Tibial nerve (tissue), 4 donors: ENCODE measurements around the gene GALNT6. TPM values are rescaled to one million over a fixed set of nuclear protein-coding genes. Genes with fewer than 3 reads are reported as not detected.

Source experiments
- DNase-seq, 2 donors: peaks; one replicate each; pipeline ENCODE4 v3.0.0-alpha.2; 2019; ENCODE audit warnings: low spot score in 2 of 2
- H3K27ac ChIP-seq, 4 donors: fragments of 200-600 bp; sonication (generic) in 3 of 4; one replicate each; pipeline ENCODE4 v1.5.1; 2017 to 2019; ENCODE audit warnings: mild to moderate bottlenecking in 1 of 4
- H3K27me3 ChIP-seq, 2 donors: fragments of 200-600 bp; sonication (generic) in 1 of 2; one replicate each; pipeline versions ENCODE4 v1.5.1 to v1.6.0; 2017 to 2019
- H3K36me3 ChIP-seq, 3 donors: fragments of 200-600 bp; sonication (generic); one replicate each; pipeline ENCODE4 v1.5.1; 2018 to 2019
- H3K4me1 ChIP-seq, 4 donors: fragments of 200-600 bp; sonication (generic) in 3 of 4; one replicate each; pipeline ENCODE4 v1.5.1; 2017 to 2019
- H3K4me3 ChIP-seq, 4 donors: fragments of 200-600 bp; sonication (generic) in 3 of 4; one replicate each; pipeline ENCODE4 v1.5.1; 2017 to 2019; ENCODE audit warnings: mild to moderate bottlenecking in 1 of 4, moderate library complexity in 1 of 4
- H3K9me3 ChIP-seq, 4 donors: fragments of 200-600 bp; sonication (generic) in 3 of 4; one replicate each; pipeline ENCODE4 v1.5.1; 2017 to 2019
- CTCF ChIP-seq, 5 experiments: fragments of 200-600 bp in 3 of 5; fragments of 450-650 bp in 2 of 5; sonication (generic) in 3 of 5; IDR thresholded peaks; one replicate each; pipeline ENCODE4 v1.5.1; 2016 to 2019; ENCODE audit warnings: antibody characterized with exemption in 5 of 5, mild to moderate bottlenecking in 3 of 5, moderate library complexity in 2 of 5
- EP300 ChIP-seq, 2 donors: sonication (generic); formaldehyde crosslinking; IDR thresholded peaks; one replicate each; pipeline ENCODE4 v1.6.1; 2017; ENCODE audit warnings: antibody characterized with exemption in 2 of 2, mild to moderate bottlenecking in 1 of 2
- POLR2A ChIP-seq, 2 donors: fragments of 450-650 bp; IDR thresholded peaks; one replicate each; pipeline ENCODE4 v1.6.1; 2017; ENCODE audit warnings: antibody characterized with exemption in 2 of 2, mild to moderate bottlenecking in 2 of 2, moderate library complexity in 2 of 2
- WGBS, 2 donors: methylation state at CpG; one replicate each; pipeline ENCODE4 v1.1.5; 2018; 5-methylcytosine and 5-hydroxymethylcytosine counted together
- total RNA-seq, 4 donors: library from RNA; depleted of rRNA; stranded (reverse); fragments of >200 nt; gene quantifications; one replicate each; pipeline ENCODE4 v1.1.0, GENCODE V29; 2016

The GALNT6 gene
- total RNA-seq, 4 donors from 2014 or later: 1.0 to 6.3 (median 4.3) TPM

GRCh38 chr12:51413791-51414190 lies 22.6 kb upstream of the GALNT6 start:
- Histone ChIP-seq H3K4me3 (no peak overlapping the region), H3K4me1 (no peaks in the 10 kb centered on the region), H3K36me3 (no peaks in the 10 kb centered on the region), H3K27me3 (no peaks in the 10 kb centered on the region), H3K9me3 (no peaks in the 10 kb centered on the region), H3K27ac (no peak overlapping the region)
- WGBS, 2 donors: 79 to 88% methylated on average over 3 of the region's 3 CpGs
- DNase-seq: no peak
- no peak for TF ChIP-seq CTCF (IDR thresholded peaks at IDR 0.05)
- no peak for TF ChIP-seq POLR2A (IDR thresholded peaks at IDR 0.05)
- TF ChIP-seq EP300 (IDR thresholded peaks at IDR 0.05): no peak

GRCh38 chr12:51413149-51413548 lies 21.9 kb upstream of the GALNT6 start:
- H3K36me3 ChIP-seq: no peaks in the 10 kb centered on the region
- no peak for DNase-seq
- no peak for TF ChIP-seq CTCF (IDR thresholded peaks at IDR 0.05)
- TF ChIP-seq EP300 (IDR thresholded peaks at IDR 0.05): no peak
- TF ChIP-seq POLR2A (IDR thresholded peaks at IDR 0.05): no peak
- no peak overlapping the region for H3K4me3 ChIP-seq
- no peak overlapping the region for H3K27ac ChIP-seq
- H3K4me1 ChIP-seq: no peaks in the 10 kb centered on the region
- no peaks in the 10 kb centered on the region for H3K27me3 ChIP-seq
- no peaks in the 10 kb centered on the region for H3K9me3 ChIP-seq

- Histone ChIP-seq H3K27ac (no peak overlapping the region), H3K9me3 (no peaks in the 10 kb centered on the region), H3K4me3 (no peak overlapping the region), H3K36me3 (no peaks in the 10 kb centered on the region), H3K27me3 (no peaks in the 10 kb centered on the region), H3K4me1 (no peaks in the 10 kb centered on the region)
- 74 to 75% methylated on average over 8 of the region's 8 CpGs for WGBS, 2 donors
- DNase-seq: no peak
- no peak for TF ChIP-seq EP300 (IDR thresholded peaks at IDR 0.05)
- TF ChIP-seq CTCF (IDR thresholded peaks at IDR 0.05): no peak
- no peak for TF ChIP-seq POLR2A (IDR thresholded peaks at IDR 0.05)
Measured at GRCh38 chr12:51409846-51410245, 18.6 kb upstream of the GALNT6 start.

GRCh38 chr12:51407604-51408003 lies 16.4 kb upstream of the GALNT6 start:
- Histone ChIP-seq H3K4me3 (no peak overlapping the region), H3K36me3 (no peaks in the 10 kb centered on the region), H3K27me3 (no peaks in the 10 kb centered on the region), H3K27ac (no peak overlapping the region), H3K4me1 (no peaks in the 10 kb centered on the region), H3K9me3 (no peaks in the 10 kb centered on the region)
- 60 to 65% methylated on average over 4 of the region's 4 CpGs for WGBS, 2 donors
- DNase-seq: no peak
- TF ChIP-seq EP300 (IDR thresholded peaks at IDR 0.05) (no peak), CTCF (IDR thresholded peaks at IDR 0.05) (no peak), POLR2A (IDR thresholded peaks at IDR 0.05) (no peak)

GRCh38 chr12:51406859-51407258 lies 15.7 kb upstream of the GALNT6 start:
- TF ChIP-seq CTCF (IDR thresholded peaks at IDR 0.05): no peak
- no peak for DNase-seq
- no peaks in the 10 kb centered on the region for H3K36me3 ChIP-seq
- H3K9me3 ChIP-seq: no peaks in the 10 kb centered on the region
- H3K4me1 ChIP-seq: no peaks in the 10 kb centered on the region
- no peak overlapping the region for H3K27ac ChIP-seq
- H3K4me3 ChIP-seq: no peak overlapping the region
- H3K27me3 ChIP-seq: no peaks in the 10 kb centered on the region
- 84 to 86% methylated on average over 5 of the region's 5 CpGs for WGBS, 2 donors
